GM18508 (cell line): ENCODE results near the gene CIDEA.

ENCODE experiments used
- ATAC-seq: cut with Tn5 transposase; IDR thresholded peaks from one replicate; pipeline ENCODE4 v1.9.1; 2021; ENCODE audit warnings: moderate number of reproducible peaks; ENCODE audit not compliant: insufficient read depth, unreplicated experiment

The CIDEA gene

GRCh38 chr18:12312976-12313375, 58.8 kb downstream of the CIDEA start:
- no peak for ATAC-seq

- ATAC-seq, result no peak
These were observed 59.5 kb downstream of the CIDEA start for GRCh38 chr18:12313530-12314245.

- no peak for ATAC-seq
These were observed 60.6 kb downstream of the CIDEA start for GRCh38 chr18:12314591-12315305.

GRCh38 chr18:12315490-12315889, 61.3 kb downstream of the CIDEA start:
- no peak for ATAC-seq

GRCh38 chr18:12315911-12316310, 61.8 kb downstream of the CIDEA start:
- ATAC-seq, result no peak

- ATAC-seq, result no peak
These were observed 63.6 kb downstream of the CIDEA start for GRCh38 chr18:12317664-12318333.

GRCh38 chr18:12318334-12318697, 64.2 kb downstream of the CIDEA start:
- ATAC-seq, result no peak

GRCh38 chr18:12318857-12319256, 64.7 kb downstream of the CIDEA start:
- no peak for ATAC-seq

GRCh38 chr18:12321333-12321732, 67.2 kb downstream of the CIDEA start:
- ATAC-seq, result peak; percentile 74

GRCh38 chr18:12324991-12325725, 71.0 kb downstream of the CIDEA start:
- no peak for ATAC-seq

- ATAC-seq, result no peak
These were observed 71.6 kb downstream of the CIDEA start for GRCh38 chr18:12325726-12326245.

GRCh38 chr18:12326711-12327460, 72.7 kb downstream of the CIDEA start:
- no peak for ATAC-seq
